ENCODE data around the gene CACNB1.

- TF ChIP-seq EZH2 (IDR thresholded peaks at IDR 0.05; ENCODE audit: borderline replicate concordance) (no peak), CTCF (IDR thresholded peaks at IDR 0.05; ENCODE audit: poor library complexity) (no peak)
Observed at GRCh38 chr17:39123627-39124026, 73.8 kb downstream of the CACNB1 start.

All from hepatocyte (in vitro differentiated cells).